ENCODE data around the gene PITPNC1.

GRCh38 chr17:67491681-67492024, 114.6 kb downstream of the PITPNC1 start:
- TF ChIP-seq CTCF (IDR thresholded peaks at IDR 0.05) (no peak), POLR2A (IDR thresholded peaks at IDR 0.05) (no peak)
